IMR-90 (cell line): Measurements from ENCODE around the gene OR5H14. TPM values are rescaled to one million over a fixed set of nuclear protein-coding genes. Genes with fewer than 3 reads are reported as not detected.

Source experiments
- ATAC-seq: fragments of 200-7000 bp; cut with Tn5 transposase; 2 replicates; pipeline ENCODE4 v1.9.1; 2020; ENCODE audit warnings: low read depth, mild to moderate bottlenecking, moderate library complexity
- BruUV-seq: library from RNA; stranded (reverse); fragments of 400-500 nt; replicated peaks from 2 replicates; lab custom pipeline; 2021; lab: Mats Ljungman, UMichigan
- CTCF ChIA-PET: fragments of 300-600 bp; formaldehyde crosslinking; extraction: SDS; loops from one replicate; lab custom pipeline; 2021; ENCODE audit warnings: antibody characterized with exemption; lab: Yijun Ruan, JAX
- POLR2A ChIA-PET: fragments of 300-600 bp; sonication (Branson Sonifier 250); formaldehyde crosslinking; loops from one replicate; lab custom pipeline; 2022; ENCODE audit warnings: antibody characterized with exemption; ENCODE audit not compliant: unreplicated experiment; lab: Charles Lee
- DNase-seq: peaks from one replicate; pipeline ENCODE4 v3.0.0; 2013
- H2AFZ ChIP-seq: replicated peaks from 2 replicates; pipeline ENCODE3; 2013; ENCODE audit warnings: low read length, mild to moderate bottlenecking; ENCODE audit not compliant: poor library complexity
- H2AK5ac ChIP-seq: 2 replicates; pipeline ENCODE4 v1.6.1; 2013; ENCODE audit warnings: low read depth, low read length, inconsistent platforms
- H2AK9ac ChIP-seq: replicated peaks from 2 replicates; pipeline ENCODE3; 2013; ENCODE audit warnings: mild to moderate bottlenecking, low read depth, low read length, moderate library complexity; ENCODE audit not compliant: poor library complexity
- H2BK120ac ChIP-seq: 2 replicates; pipeline ENCODE4 v1.6.1; 2013; ENCODE audit warnings: low read depth, low read length, inconsistent platforms
- H2BK15ac ChIP-seq: 3 replicates; pipeline ENCODE4 v1.6.1; 2013; ENCODE audit warnings: low read depth, low read length, inconsistent platforms
- H2BK20ac ChIP-seq: 2 replicates; pipeline ENCODE4 v1.6.1; 2013; ENCODE audit warnings: low read depth, mild to moderate bottlenecking, inconsistent platforms, low read length, moderate library complexity
- H2BK5ac ChIP-seq: 2 replicates; pipeline ENCODE4 v1.6.1; 2013; ENCODE audit warnings: mild to moderate bottlenecking, low read depth, low read length, inconsistent platforms; ENCODE audit not compliant: poor library complexity, severe bottlenecking
- H3K14ac ChIP-seq: replicated peaks from 2 replicates; pipeline ENCODE4 v1.6.1; 2013; ENCODE audit warnings: low read depth, low read length, inconsistent platforms
- H3K18ac ChIP-seq: 2 replicates; pipeline ENCODE4 v1.6.1; 2013; ENCODE audit warnings: low read depth, low read length, control low read depth
- H3K23ac ChIP-seq: 2 replicates; pipeline ENCODE4 v1.6.1; 2013; ENCODE audit warnings: low read depth, low read length, inconsistent platforms
- H3K27ac ChIP-seq: 2 replicates; pipeline ENCODE4 v1.5.1; 2013; ENCODE audit warnings: mild to moderate bottlenecking, control low read depth, low read length; ENCODE audit not compliant: insufficient read depth
- H3K27me3 ChIP-seq: 2 replicates; pipeline ENCODE4 v1.6.1; 2013; ENCODE audit warnings: low read length; ENCODE audit not compliant: control insufficient read depth, insufficient read depth
- H3K36me3 ChIP-seq: 2 replicates; pipeline ENCODE4 v1.6.1; 2013; ENCODE audit warnings: low read length, mixed read lengths; ENCODE audit not compliant: control insufficient read depth, insufficient read depth
- H3K4ac ChIP-seq: 2 replicates; pipeline ENCODE4 v1.6.1; 2013; ENCODE audit warnings: low read depth, low read length, inconsistent platforms
- H3K4me1 ChIP-seq: 2 replicates; pipeline ENCODE4 v1.6.1; 2013; ENCODE audit warnings: low read length, mixed read lengths; ENCODE audit not compliant: control insufficient read depth, insufficient read depth
- H3K4me2 ChIP-seq: 2 replicates; pipeline ENCODE4 v1.6.1; 2013; ENCODE audit warnings: low read depth, mild to moderate bottlenecking, control low read depth, low read length, moderate library complexity
- H3K4me3 ChIP-seq: 2 replicates; pipeline ENCODE4 v1.5.1; 2013; ENCODE audit warnings: low read depth, mild to moderate bottlenecking, control low read depth, low read length, moderate library complexity; ENCODE audit not compliant: insufficient read depth
- H3K56ac ChIP-seq: 2 replicates; pipeline ENCODE4 v1.6.1; 2013; ENCODE audit warnings: low read length, inconsistent platforms; ENCODE audit not compliant: insufficient read depth; ENCODE audit errors: extremely low read depth
- H3K79me1 ChIP-seq, 2 experiments: 2 replicates each; pipeline ENCODE4 v1.6.1; 2013; ENCODE audit warnings: low read length in 2 of 2, inconsistent platforms in 1 of 2, low read depth in 1 of 2
- H3K9ac ChIP-seq: 2 replicates; pipeline ENCODE4 v1.6.1; 2013; ENCODE audit warnings: low read depth, low read length, control low read depth
- H3K9me1 ChIP-seq: 2 replicates; pipeline ENCODE4 v1.6.1; 2013; ENCODE audit warnings: low read length, inconsistent platforms; ENCODE audit not compliant: insufficient read depth
- H3K9me3 ChIP-seq: 2 replicates; pipeline ENCODE4 v1.6.1; 2013; ENCODE audit warnings: low read length; ENCODE audit not compliant: control insufficient read depth, insufficient read depth
- H4K20me1 ChIP-seq: 2 replicates; pipeline ENCODE4 v1.6.1; 2013; ENCODE audit warnings: low read length, inconsistent platforms; ENCODE audit not compliant: insufficient read depth
- H4K5ac ChIP-seq: 2 replicates; pipeline ENCODE4 v1.6.1; 2013; ENCODE audit warnings: mild to moderate bottlenecking, low read depth, low read length, control low read depth
- H4K8ac ChIP-seq, 2 experiments: 2 replicates each; pipeline ENCODE4 v1.6.1; 2013; ENCODE audit warnings: low read depth in 2 of 2, low read length in 2 of 2, control low read depth in 1 of 2, inconsistent platforms in 1 of 2
- H4K91ac ChIP-seq: 2 replicates; pipeline ENCODE4 v1.6.1; 2013; ENCODE audit warnings: low read depth, low read length, inconsistent platforms; ENCODE audit not compliant: insufficient read depth
- BHLHE40 ChIP-seq: fragments of 150-350 bp; IDR thresholded peaks from 2 replicates; pipeline ENCODE4 v1.6.1; 2016; ENCODE audit warnings: mild to moderate bottlenecking, low read depth, low read length
- CEBPB ChIP-seq: IDR thresholded peaks from 2 replicates; pipeline ENCODE4 v1.6.1; 2012; ENCODE audit warnings: low read depth, low read length, improper control_type of control experiment
- CHD1 ChIP-seq: IDR thresholded peaks from 2 replicates; pipeline ENCODE4 v1.6.1; 2012; ENCODE audit warnings: low read depth, low read length, improper control_type of control experiment
- FOS ChIP-seq: fragments of 150-350 bp; IDR thresholded peaks from 2 replicates; pipeline ENCODE4 v1.6.1; 2016; ENCODE audit warnings: low read depth, low read length
- MAFK ChIP-seq: IDR thresholded peaks from 2 replicates; pipeline ENCODE4 v1.6.1; 2012; ENCODE audit warnings: low read depth, low read length, improper control_type of control experiment
- MXI1 ChIP-seq: IDR thresholded peaks from 2 replicates; pipeline ENCODE4 v1.6.1; 2012; ENCODE audit warnings: low read depth, mild to moderate bottlenecking, low read length, moderate library complexity, borderline replicate concordance
- NFE2L2 ChIP-seq: fragments of 150-350 bp; IDR thresholded peaks from 2 replicates; pipeline ENCODE4 v1.6.1; 2016; ENCODE audit warnings: low read depth, mild to moderate bottlenecking, low read length
- RAD21 ChIP-seq: IDR thresholded peaks from 2 replicates; pipeline ENCODE4 v1.6.1; 2012; ENCODE audit warnings: low read length, improper control_type of control experiment
- RCOR1 ChIP-seq: IDR thresholded peaks from 2 replicates; pipeline ENCODE4 v1.6.1; 2012; ENCODE audit warnings: mild to moderate bottlenecking, low read length, improper control_type of control experiment; ENCODE audit not compliant: insufficient replicate concordance
- RFX5 ChIP-seq: IDR thresholded peaks from 2 replicates; pipeline ENCODE4 v1.8.0; 2012; ENCODE audit warnings: low read depth, mild to moderate bottlenecking, low read length, moderate library complexity
- SMC3 ChIP-seq: fragments of 150-350 bp; IDR thresholded peaks from 2 replicates; pipeline ENCODE4 v1.6.1; 2016; ENCODE audit warnings: low read depth, mild to moderate bottlenecking, antibody characterized with exemption, low read length, moderate library complexity
- USF2 ChIP-seq: fragments of 150-350 bp; IDR thresholded peaks from 2 replicates; pipeline ENCODE4 v1.6.1; 2017; ENCODE audit warnings: mild to moderate bottlenecking, antibody characterized with exemption, low read length, low read depth
- WGBS, 2 experiments: methylation state at CpG; one replicate each; pipeline versions ENCODE4 v1.1.5 to v1.1.7; 2013; ENCODE audit warnings: missing lambda C conversion rate in 2 of 2; ENCODE audit not compliant: insufficient read length in 1 of 2; ENCODE audit errors: extremely low coverage in 2 of 2; 5-methylcytosine and 5-hydroxymethylcytosine counted together
- dilution Hi-C: fragments of 300-500 bp; cut with HindIII; formaldehyde crosslinking; loops from one replicate; pipeline ENCODE4 v1.14.3; 2018; ENCODE audit warnings: low sequenced_read_pairs; ENCODE audit not compliant: unreplicated experiment
- in situ Hi-C: fragments of 300-500 bp; cut with MboI; formaldehyde crosslinking; loops from 3 replicates; pipeline ENCODE4 v1.14.3; 2019; ENCODE audit warnings: low sequenced_read_pairs, inconsistent platforms, mixed read lengths
- intact Hi-C: fragments of 100-400 bp; cut with micrococcal nuclease; formaldehyde crosslinking; loops from 2 replicates; pipeline ENCODE4 v1.10.0; 2022
- polyA plus RNA-seq, 3 experiments: library from polyadenylated mRNA; depleted of rRNA; stranded (reverse); fragments of >200 nt; gene quantifications; 2 replicates each; pipeline ENCODE4 v1.2.3, GENCODE V29; 2012; ENCODE audit warnings: low replicate concordance in 1 of 3
- total RNA-seq: library from RNA; depleted of rRNA; stranded (reverse); fragments of >200 nt; gene quantifications from 2 replicates; pipeline ENCODE4 v1.2.3, GENCODE V29; 2012

The OR5H14 gene
- total and polyA plus RNA-seq, 2 of the 4 experiments (the other 2 are of a cell fraction): not detected

- H3K36me3 ChIP-seq: no peaks in the 10 kb centered on the region
- ATAC-seq: no peak
- H3K4ac ChIP-seq: no peak overlapping the region
- H3K56ac ChIP-seq: no peak overlapping the region
- ChIA-PET CTCF (no interaction called here), POLR2A (no interaction called here)
- H3K18ac ChIP-seq: no peak overlapping the region
- H2BK15ac ChIP-seq: no peak overlapping the region
- H3K9ac ChIP-seq: no peak overlapping the region
- H3K79me1 ChIP-seq: no peaks in the 10 kb centered on the region
- no peak overlapping the region for H4K5ac ChIP-seq
- H3K4me2 ChIP-seq: no peak overlapping the region
- DNase-seq: no peak
- H4K91ac ChIP-seq: no peak overlapping the region
- H3K27ac ChIP-seq: no peak overlapping the region
- dilution Hi-C loops (no loop called here), intact Hi-C loops (no loop called here), in situ Hi-C loops (no loop called here)
- no peak overlapping the region for H2AK9ac ChIP-seq
- H2AFZ ChIP-seq: no peak overlapping the region
- H2BK20ac ChIP-seq: no peak overlapping the region
- no peak overlapping the region for H3K23ac ChIP-seq
- H3K9me3 ChIP-seq: peaks cover 3% of the 10 kb centered on the region; the same call in 1 of the 2 replicates
- H3K14ac ChIP-seq: no peak overlapping the region
- H3K4me3 ChIP-seq: no peak overlapping the region
- no peaks in the 10 kb centered on the region for H3K9me1 ChIP-seq
- no peaks in the 10 kb centered on the region for H3K4me1 ChIP-seq
- no peak overlapping the region for H4K8ac ChIP-seq
- BruUV-seq: no TSS peak
- H3K27me3 ChIP-seq: no peaks in the 10 kb centered on the region
- no peak overlapping the region for H2BK120ac ChIP-seq
- H4K20me1 ChIP-seq: no peaks in the 10 kb centered on the region
- TF ChIP-seq NFE2L2 (no peak), CHD1 (no peak), USF2 (no peak), RCOR1 (no peak), CEBPB (no peak), MAFK (no peak), RAD21 (no peak), BHLHE40 (no peak), FOS (no peak), RFX5 (no peak), SMC3 (no peak), MXI1 (no peak)
- no peak overlapping the region for H2AK5ac ChIP-seq
- H2BK5ac ChIP-seq: no peak overlapping the region
- WGBS, 2 experiments: no CpG with 5 or more reads among the region's 1 CpG
Measured at GRCh38 chr3:98108162-98108561, 39.1 kb upstream of the OR5H14 start.
